Left renal cortex interstitium (tissue), 4 donors: ENCODE measurements around the gene CDC42EP3. TPM values are rescaled to one million over a fixed set of nuclear protein-coding genes. Genes with fewer than 3 reads are reported as not detected.

ENCODE experiments used
- DNase-seq, 4 donors: peaks; one replicate each; pipeline ENCODE4 v3.0.0-alpha.2; 2013; ENCODE audit warnings: low read depth in 4 of 4, low spot score in 2 of 4, missing footprints in 1 of 4
- polyA plus RNA-seq, 4 donors: library from polyadenylated mRNA; unstranded; fragments of 120-200 nt; gene quantifications; one replicate each; pipeline ENCODE4 v1.2.1, GENCODE V29; 2013; ENCODE audit not compliant: insufficient read length in 4 of 4

The CDC42EP3 gene
- polyA plus RNA-seq, 4 donors: 47.4 to 64.8 (median 57.5) TPM

GRCh38 chr2:37656512-37657423 is 14.7 kb downstream of the CDC42EP3 start:
- no peak for DNase-seq

- DNase-seq: no peak
Measured at GRCh38 chr2:37654932-37655841, 16.3 kb downstream of the CDC42EP3 start.

- no peak for DNase-seq
Measured at GRCh38 chr2:37654419-37654818, 17.0 kb downstream of the CDC42EP3 start.

GRCh38 chr2:37653805-37654378 is 17.6 kb downstream of the CDC42EP3 start:
- DNase-seq: no peak

- no peak for DNase-seq
Measured at GRCh38 chr2:37653093-37653492, 18.3 kb downstream of the CDC42EP3 start.

GRCh38 chr2:37652199-37652640 is 19.2 kb downstream of the CDC42EP3 start:
- no peak for DNase-seq

- no peak for DNase-seq
Measured at GRCh38 chr2:37650548-37651093, 20.8 kb downstream of the CDC42EP3 start.

- DNase-seq: no peak
Measured at GRCh38 chr2:37649518-37649917, 21.9 kb downstream of the CDC42EP3 start.

- no peak for DNase-seq
Measured at GRCh38 chr2:37648331-37649011, 23.0 kb downstream of the CDC42EP3 start.

- DNase-seq: no peak
Measured at GRCh38 chr2:37647971-37648330, 23.5 kb downstream of the CDC42EP3 start.

GRCh38 chr2:37645836-37646235 is 25.6 kb downstream of the CDC42EP3 start:
- no peak for DNase-seq

- no peak for DNase-seq
Measured at GRCh38 chr2:37645362-37645761, 26.1 kb downstream of the CDC42EP3 start.

- DNase-seq: no peak
Measured at GRCh38 chr2:37644191-37644590, 27.3 kb downstream of the CDC42EP3 start.

- DNase-seq: no peak
Measured at GRCh38 chr2:37643730-37644078, 27.7 kb downstream of the CDC42EP3 start.

- no peak for DNase-seq
Measured at GRCh38 chr2:37642907-37643729, 28.3 kb downstream of the CDC42EP3 start.

- DNase-seq: no peak
Measured at GRCh38 chr2:37641582-37642171, 29.8 kb downstream of the CDC42EP3 start.

- DNase-seq: no peak
Measured at GRCh38 chr2:37639631-37640030, 31.8 kb downstream of the CDC42EP3 start.

GRCh38 chr2:37638973-37639372 is 32.5 kb downstream of the CDC42EP3 start:
- DNase-seq: no peak

GRCh38 chr2:37637985-37638384 is 33.5 kb downstream of the CDC42EP3 start:
- no peak for DNase-seq
